ENCODE results near the gene MESD.

DNA sequence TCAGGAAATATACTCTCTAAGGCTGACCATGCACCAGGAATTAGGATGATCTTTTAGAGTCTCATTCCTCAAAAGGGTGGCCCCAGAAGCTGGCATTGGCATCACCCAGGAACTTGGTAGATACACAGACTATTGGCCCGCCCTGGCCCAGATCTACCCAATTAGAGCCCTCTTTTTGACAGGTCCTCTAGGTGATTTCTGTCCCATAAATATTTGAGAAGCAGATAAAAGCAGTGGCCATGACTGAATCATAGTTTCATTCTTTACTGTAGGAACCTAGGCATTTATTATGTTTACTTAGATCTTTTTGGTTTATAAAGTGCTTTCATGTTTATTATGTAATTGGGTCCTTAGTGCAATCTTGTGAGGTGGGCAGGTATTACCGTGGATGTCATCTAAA is 18.7 kb upstream of the MESD start:
- TF ChIP-seq, protein P1, sequence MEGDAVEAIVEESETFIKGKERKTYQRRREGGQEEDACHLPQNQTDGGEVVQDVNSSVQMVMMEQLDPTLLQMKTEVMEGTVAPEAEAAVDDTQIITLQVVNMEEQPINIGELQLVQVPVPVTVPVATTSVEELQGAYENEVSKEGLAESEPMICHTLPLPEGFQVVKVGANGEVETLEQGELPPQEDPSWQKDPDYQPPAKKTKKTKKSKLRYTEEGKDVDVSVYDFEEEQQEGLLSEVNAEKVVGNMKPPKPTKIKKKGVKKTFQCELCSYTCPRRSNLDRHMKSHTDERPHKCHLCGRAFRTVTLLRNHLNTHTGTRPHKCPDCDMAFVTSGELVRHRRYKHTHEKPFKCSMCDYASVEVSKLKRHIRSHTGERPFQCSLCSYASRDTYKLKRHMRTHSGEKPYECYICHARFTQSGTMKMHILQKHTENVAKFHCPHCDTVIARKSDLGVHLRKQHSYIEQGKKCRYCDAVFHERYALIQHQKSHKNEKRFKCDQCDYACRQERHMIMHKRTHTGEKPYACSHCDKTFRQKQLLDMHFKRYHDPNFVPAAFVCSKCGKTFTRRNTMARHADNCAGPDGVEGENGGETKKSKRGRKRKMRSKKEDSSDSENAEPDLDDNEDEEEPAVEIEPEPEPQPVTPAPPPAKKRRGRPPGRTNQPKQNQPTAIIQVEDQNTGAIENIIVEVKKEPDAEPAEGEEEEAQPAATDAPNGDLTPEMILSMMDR (IDR thresholded peaks at IDR 0.05), result no peak
- TF ChIP-seq POLR2A (IDR thresholded peaks at IDR 0.05), result no peak

Data from heart left ventricle (tissue), 13 donors.